Karpas-422 (cell line): ENCODE measurements around the gene USH2A. TPM values are rescaled to one million over a fixed set of nuclear protein-coding genes. Genes with fewer than 3 reads are reported as not detected.

ENCODE experiments used
- DNase-seq: peaks from one replicate; pipeline ENCODE4 v3.0.0-alpha.2; 2015
- H2AFZ ChIP-seq: fragments of 200-600 bp; sonication (generic); 2 replicates; pipeline ENCODE4 v1.6.1; 2014; ENCODE audit warnings: antibody characterized with exemption, low read length, mixed read lengths
- H3K27ac ChIP-seq: fragments of 200-600 bp; sonication (generic); 2 replicates; pipeline ENCODE4 v1.5.1; 2014; ENCODE audit warnings: mild to moderate bottlenecking, low read length, moderate library complexity
- H3K27me3 ChIP-seq: fragments of 200-600 bp; sonication (generic); 2 replicates; pipeline ENCODE4 v1.6.1; 2014; ENCODE audit warnings: low read length, mixed read lengths
- H3K36me3 ChIP-seq: fragments of 200-600 bp; sonication (generic); 2 replicates; pipeline ENCODE4 v1.6.1; 2014; ENCODE audit warnings: low read length, mixed read lengths; ENCODE audit not compliant: insufficient read depth
- H3K4me1 ChIP-seq: fragments of 200-600 bp; sonication (generic); 2 replicates; pipeline ENCODE4 v1.6.1; 2014; ENCODE audit warnings: mild to moderate bottlenecking, low read length, mixed read lengths
- H3K4me2 ChIP-seq: fragments of 200-600 bp; sonication (generic); 2 replicates; pipeline ENCODE4 v1.6.1; 2014; ENCODE audit warnings: low read length, low read depth, mild to moderate bottlenecking; ENCODE audit not compliant: poor library complexity, severe bottlenecking
- H3K4me3 ChIP-seq: fragments of 200-600 bp; sonication (generic); 2 replicates; pipeline ENCODE4 v1.5.1; 2014; ENCODE audit warnings: mild to moderate bottlenecking, antibody characterized with exemption, low read length, mixed read lengths
- H3K79me2 ChIP-seq: fragments of 200-600 bp; sonication (generic); 2 replicates; pipeline ENCODE4 v1.6.1; 2014; ENCODE audit warnings: mild to moderate bottlenecking, low read length, mixed read lengths
- H3K9ac ChIP-seq: fragments of 200-600 bp; sonication (generic); 2 replicates; pipeline ENCODE4 v1.6.0; 2014; ENCODE audit warnings: low read length
- H3K9me2 ChIP-seq: fragments of 200-600 bp; sonication (generic), shearing (Covaris generic); replicated peaks from 2 replicates; pipeline ENCODE4 v1.6.0; 2014; ENCODE audit warnings: mild to moderate bottlenecking, low read length, moderate library complexity; ENCODE audit not compliant: insufficient read depth
- H3K9me3 ChIP-seq: fragments of 300-700, 200-600 bp; sonication (generic); 2 replicates; pipeline ENCODE4 v1.6.1; 2014; ENCODE audit warnings: low read length, mixed read lengths
- H4K20me1 ChIP-seq: fragments of 200-600 bp; sonication (generic); 2 replicates; pipeline ENCODE4 v1.6.1; 2014; ENCODE audit warnings: mild to moderate bottlenecking, antibody characterized with exemption, low read length, low read depth; ENCODE audit not compliant: insufficient read depth
- total RNA-seq: library from RNA; depleted of rRNA; stranded (reverse); fragments of >200 nt; shearing (Covaris generic); gene quantifications from 2 replicates; pipeline ENCODE4 v1.2.3, GENCODE V29; 2014; ENCODE audit warnings: low replicate concordance

Gene USH2A
- total RNA-seq, 1 experiment from 2014 or later, result not detected

GRCh38 chr1:216090556-216090955 lies 332.7 kb downstream of the USH2A start:
- H3K27me3 ChIP-seq, result no peaks in the 10 kb centered on the region
- H3K9me2 ChIP-seq, result no peaks in the 10 kb centered on the region; the same call in 1 of the 2 replicates
- no peaks in the 10 kb centered on the region for H3K9me3 ChIP-seq
- no peaks in the 10 kb centered on the region for H4K20me1 ChIP-seq
- no peaks in the 10 kb centered on the region for H3K36me3 ChIP-seq
- no peak overlapping the region for H3K4me3 ChIP-seq
- H3K9ac ChIP-seq, result no peak overlapping the region
- DNase-seq, result no peak
- no peak overlapping the region for H3K4me2 ChIP-seq
- H3K79me2 ChIP-seq, result no peaks in the 10 kb centered on the region
- no peak overlapping the region for H3K27ac ChIP-seq
- no peaks in the 10 kb centered on the region for H3K4me1 ChIP-seq
- H2AFZ ChIP-seq, result no peak overlapping the region

- no peak overlapping the region for H3K27ac ChIP-seq
- no peak for DNase-seq
- H3K4me3 ChIP-seq, result no peak overlapping the region
- H3K4me2 ChIP-seq, result no peak overlapping the region
- H3K4me1 ChIP-seq, result no peaks in the 10 kb centered on the region
- H3K9me3 ChIP-seq, result no peaks in the 10 kb centered on the region
- no peaks in the 10 kb centered on the region for H3K27me3 ChIP-seq
- H3K9me2 ChIP-seq, result no peaks in the 10 kb centered on the region; the same call in 1 of the 2 replicates
- no peaks in the 10 kb centered on the region for H3K36me3 ChIP-seq
- H3K9ac ChIP-seq, result no peak overlapping the region
- no peaks in the 10 kb centered on the region for H4K20me1 ChIP-seq
- no peaks in the 10 kb centered on the region for H3K79me2 ChIP-seq
- no peak overlapping the region for H2AFZ ChIP-seq
Observed at GRCh38 chr1:216086678-216087077, 336.6 kb downstream of the USH2A start.

GRCh38 chr1:216081445-216081844 lies 341.8 kb downstream of the USH2A start:
- no peak overlapping the region for H3K9ac ChIP-seq
- no peaks in the 10 kb centered on the region for H3K36me3 ChIP-seq
- no peak overlapping the region for H3K4me3 ChIP-seq
- H2AFZ ChIP-seq, result no peak overlapping the region
- H3K27ac ChIP-seq, result no peak overlapping the region
- H3K79me2 ChIP-seq, result no peaks in the 10 kb centered on the region
- DNase-seq, result no peak
- H3K27me3 ChIP-seq, result no peaks in the 10 kb centered on the region
- no peaks in the 10 kb centered on the region for H3K9me2 ChIP-seq
- H3K4me1 ChIP-seq, result no peaks in the 10 kb centered on the region
- no peaks in the 10 kb centered on the region for H3K9me3 ChIP-seq
- H3K4me2 ChIP-seq, result no peak overlapping the region
- H4K20me1 ChIP-seq, result no peaks in the 10 kb centered on the region

- H3K27me3 ChIP-seq, result no peaks in the 10 kb centered on the region
- H3K9me2 ChIP-seq, result no peaks in the 10 kb centered on the region
- no peak overlapping the region for H2AFZ ChIP-seq
- no peaks in the 10 kb centered on the region for H3K79me2 ChIP-seq
- no peak overlapping the region for H3K9ac ChIP-seq
- no peaks in the 10 kb centered on the region for H3K9me3 ChIP-seq
- H4K20me1 ChIP-seq, result no peaks in the 10 kb centered on the region
- no peaks in the 10 kb centered on the region for H3K36me3 ChIP-seq
- H3K27ac ChIP-seq, result no peak overlapping the region
- no peak overlapping the region for H3K4me3 ChIP-seq
- no peak overlapping the region for H3K4me2 ChIP-seq
- DNase-seq, result no peak
- H3K4me1 ChIP-seq, result no peaks in the 10 kb centered on the region
Observed at GRCh38 chr1:216076751-216077150, 346.5 kb downstream of the USH2A start.

DNA sequence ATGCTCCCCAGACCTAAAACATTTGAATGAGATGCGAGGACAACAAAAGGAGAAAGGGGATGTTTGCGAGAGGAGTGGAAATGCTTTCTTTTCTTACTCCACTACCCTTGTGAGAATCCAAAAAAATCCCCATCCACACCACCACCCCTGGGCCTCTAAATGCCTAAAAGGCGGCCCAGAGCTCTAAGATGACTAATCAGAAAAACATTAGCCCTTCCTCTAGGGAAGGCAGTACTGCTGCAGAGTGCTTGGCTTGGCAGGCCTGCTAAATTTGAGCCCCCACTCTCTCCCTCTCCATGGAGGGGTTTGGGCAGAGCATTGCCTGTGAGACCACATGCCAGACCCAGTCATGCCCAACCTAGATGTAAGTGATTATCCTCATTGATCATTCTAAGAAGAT lies 347.9 kb downstream of the USH2A start:
- H2AFZ ChIP-seq, result no peak overlapping the region
- no peaks in the 10 kb centered on the region for H3K27me3 ChIP-seq
- H3K9ac ChIP-seq, result no peak overlapping the region
- H3K4me3 ChIP-seq, result no peak overlapping the region
- DNase-seq, result no peak
- no peaks in the 10 kb centered on the region for H3K4me1 ChIP-seq
- no peaks in the 10 kb centered on the region for H3K36me3 ChIP-seq
- no peaks in the 10 kb centered on the region for H3K9me2 ChIP-seq
- H3K4me2 ChIP-seq, result no peak overlapping the region
- H4K20me1 ChIP-seq, result no peaks in the 10 kb centered on the region
- no peak overlapping the region for H3K27ac ChIP-seq
- no peaks in the 10 kb centered on the region for H3K9me3 ChIP-seq
- no peaks in the 10 kb centered on the region for H3K79me2 ChIP-seq

DNA sequence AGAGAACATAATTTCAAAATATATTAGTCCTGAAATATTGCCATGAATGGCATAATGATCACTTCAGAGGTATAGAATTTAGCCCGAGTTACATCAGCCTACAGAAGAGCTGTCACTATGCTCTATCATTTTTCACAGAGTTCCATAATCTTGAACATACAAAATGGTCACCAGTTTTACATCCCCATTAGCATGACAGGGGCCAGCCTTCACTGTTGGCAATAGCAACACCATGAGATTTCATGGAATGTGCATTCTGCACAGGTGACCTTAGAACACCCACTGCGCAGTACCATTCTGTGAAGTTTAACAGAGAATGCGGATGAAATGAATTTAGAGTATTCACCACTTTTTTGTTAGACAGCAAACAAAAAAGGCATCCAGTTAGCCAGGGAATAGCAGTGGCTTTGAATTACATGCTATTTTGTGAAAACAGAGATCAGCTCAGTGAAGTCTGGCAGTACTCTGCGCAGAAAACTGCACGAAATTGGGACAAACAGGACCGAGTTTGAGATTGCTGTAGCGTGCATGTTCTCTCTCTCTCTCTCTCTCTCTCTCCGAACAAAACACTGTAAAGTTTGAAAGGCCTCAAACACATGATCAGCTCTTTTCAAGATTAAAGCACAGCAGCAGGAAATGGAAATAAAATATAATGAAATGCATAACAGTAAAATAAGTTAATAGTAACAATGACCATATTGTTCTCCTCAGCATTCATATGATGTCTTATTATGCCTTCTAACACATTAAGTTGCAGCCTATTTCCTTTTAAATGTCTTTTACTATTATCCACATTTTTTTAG lies 349.3 kb downstream of the USH2A start:
- Histone ChIP-seq H3K27ac (no peak overlapping the region), H4K20me1 (no peaks in the 10 kb centered on the region), H3K9me3 (no peaks in the 10 kb centered on the region), H3K9ac (no peak overlapping the region), H3K27me3 (no peaks in the 10 kb centered on the region), H3K9me2 (no peaks in the 10 kb centered on the region), H3K36me3 (no peaks in the 10 kb centered on the region), H2AFZ (no peak overlapping the region), H3K4me3 (no peak overlapping the region), H3K4me1 (no peaks in the 10 kb centered on the region), H3K4me2 (no peak overlapping the region), H3K79me2 (no peaks in the 10 kb centered on the region)
- DNase-seq, result no peak

GRCh38 chr1:216071262-216071661 lies 352.0 kb downstream of the USH2A start:
- Histone ChIP-seq H3K4me3 (no peak overlapping the region), H4K20me1 (no peaks in the 10 kb centered on the region), H3K36me3 (no peaks in the 10 kb centered on the region), H3K4me1 (no peaks in the 10 kb centered on the region), H3K9me2 (no peaks in the 10 kb centered on the region), H3K79me2 (no peaks in the 10 kb centered on the region), H3K4me2 (no peak overlapping the region), H3K27ac (no peak overlapping the region), H3K9me3 (no peaks in the 10 kb centered on the region), H3K9ac (no peak overlapping the region), H3K27me3 (no peaks in the 10 kb centered on the region), H2AFZ (no peak overlapping the region)
- no peak for DNase-seq

DNA sequence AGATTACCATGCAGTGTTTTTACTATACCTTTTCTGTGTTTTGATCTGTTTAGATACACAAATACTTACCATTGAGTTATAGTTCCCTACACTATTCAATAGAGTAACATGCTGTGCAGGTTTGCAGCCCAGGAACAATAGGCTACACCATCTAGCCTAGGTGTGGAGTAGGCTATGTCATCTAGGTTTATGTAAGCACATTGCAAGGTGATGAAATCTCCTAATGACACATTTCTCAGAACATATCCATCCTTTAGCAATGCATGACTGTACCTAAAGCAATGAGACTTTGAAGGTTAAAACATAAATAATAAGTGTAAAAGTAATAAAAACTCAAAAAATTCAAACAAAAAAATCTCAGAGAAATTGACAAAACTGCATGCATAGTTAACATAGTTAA lies 358.6 kb downstream of the USH2A start:
- no peak for DNase-seq
- H3K4me1 ChIP-seq, result no peaks in the 10 kb centered on the region
- H3K79me2 ChIP-seq, result no peaks in the 10 kb centered on the region
- no peaks in the 10 kb centered on the region for H3K27me3 ChIP-seq
- H2AFZ ChIP-seq, result no peak overlapping the region
- H3K4me2 ChIP-seq, result no peak overlapping the region
- no peak overlapping the region for H3K9ac ChIP-seq
- no peaks in the 10 kb centered on the region for H3K9me2 ChIP-seq
- no peaks in the 10 kb centered on the region for H4K20me1 ChIP-seq
- H3K27ac ChIP-seq, result no peak overlapping the region
- H3K4me3 ChIP-seq, result no peak overlapping the region
- no peaks in the 10 kb centered on the region for H3K36me3 ChIP-seq
- H3K9me3 ChIP-seq, result 0 out of 2 replicates have a peak, but pooled peaks cover 3% of the 10 kb centered on the region
